Ascending aorta (tissue), 2 donors: ENCODE results near the gene ADD3. TPM values are rescaled to one million over a fixed set of nuclear protein-coding genes. Genes with fewer than 3 reads are reported as not detected.
"Not testable (repeated sequence)": the region's sequence is repeated elsewhere in the genome, so short reads cannot be mapped to it uniquely, and the experiment has no call there.

ENCODE experiments used
- DNase-seq, 2 donors: peaks; one replicate each; pipeline ENCODE4 v3.0.0-alpha.2; 2019; ENCODE audit warnings: low spot score in 2 of 2
- H3K27ac ChIP-seq, 2 donors: fragments of 200-600 bp; sonication (generic); one replicate each; pipeline ENCODE4 v1.5.1; 2016 to 2017; ENCODE audit warnings: mild to moderate bottlenecking in 1 of 2
- H3K27me3 ChIP-seq: fragments of 200-600 bp; sonication (generic); one replicate; pipeline ENCODE4 v1.5.1; 2017
- H3K36me3 ChIP-seq, 2 donors: fragments of 200-600 bp; sonication (generic); one replicate each; pipeline ENCODE4 v1.5.1; 2016
- H3K4me1 ChIP-seq, 2 donors: fragments of 200-600 bp; sonication (generic); one replicate each; pipeline ENCODE4 v1.5.1; 2016 to 2017; ENCODE audit warnings: mild to moderate bottlenecking in 1 of 2
- H3K4me3 ChIP-seq, 2 donors: fragments of 200-600 bp; sonication (generic); one replicate each; pipeline ENCODE4 v1.5.1; 2016 to 2017; ENCODE audit warnings: mild to moderate bottlenecking in 1 of 2
- H3K9me3 ChIP-seq, 2 donors: fragments of 200-600 bp; sonication (generic); one replicate each; pipeline ENCODE4 v1.5.1; 2016
- intact Hi-C: fragments of 100-400 bp; cut with DNase I; formaldehyde crosslinking; loops from one replicate; pipeline ENCODE4 v1.15.1; 2023
- total RNA-seq: library from RNA; depleted of rRNA; stranded (reverse); fragments of >200 nt; gene quantifications from one replicate; pipeline ENCODE4 v1.1.0, GENCODE V29; 2016
- TF ChIP-seq, protein P1 (sequence below), 3 experiments: fragments of 200-600 bp in 2 of 3; fragments of 450-650 bp in 1 of 3; sonication (generic) in 2 of 3; IDR thresholded peaks; one replicate each; pipeline ENCODE4 v1.5.1; 2016 to 2019; ENCODE audit warnings: antibody characterized with exemption in 3 of 3, mild to moderate bottlenecking in 1 of 3, moderate library complexity in 1 of 3

Gene ADD3
- total RNA-seq, 1 donor from 2014 or later = 93.0 TPM

DNA sequence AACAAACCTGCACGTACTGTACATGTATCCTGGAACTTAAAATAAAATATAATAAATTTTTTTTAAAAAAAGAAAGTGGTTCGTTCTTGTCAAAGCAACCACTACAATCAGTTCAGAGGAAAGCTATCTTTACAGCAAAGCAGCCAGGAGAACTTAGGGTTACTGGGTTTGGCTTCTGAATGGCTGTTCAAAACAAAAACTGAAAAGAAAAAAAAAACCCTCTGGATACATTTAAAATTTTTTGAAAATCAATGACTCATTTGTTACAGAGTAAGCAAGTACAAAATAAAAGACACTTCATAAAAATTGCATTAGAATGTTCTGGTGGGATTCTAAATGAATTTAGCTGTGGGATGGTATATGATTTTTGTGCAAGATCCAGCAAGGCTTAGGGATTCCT, 28.6 kb upstream of the ADD3 start:
- Histone ChIP-seq H3K36me3 (no peaks in the 10 kb centered on the region), H3K4me1 (peaks cover 4 to 47% of the 10 kb centered on the region in 2 donors), H3K9me3 (no peaks in the 10 kb centered on the region), H3K27me3 (no peaks in the 10 kb centered on the region), H3K27ac (peak overlapping the region; percentile 81), H3K4me3 (no peak overlapping the region)
- DNase-seq = no peak
- TF ChIP-seq, protein P1, sequence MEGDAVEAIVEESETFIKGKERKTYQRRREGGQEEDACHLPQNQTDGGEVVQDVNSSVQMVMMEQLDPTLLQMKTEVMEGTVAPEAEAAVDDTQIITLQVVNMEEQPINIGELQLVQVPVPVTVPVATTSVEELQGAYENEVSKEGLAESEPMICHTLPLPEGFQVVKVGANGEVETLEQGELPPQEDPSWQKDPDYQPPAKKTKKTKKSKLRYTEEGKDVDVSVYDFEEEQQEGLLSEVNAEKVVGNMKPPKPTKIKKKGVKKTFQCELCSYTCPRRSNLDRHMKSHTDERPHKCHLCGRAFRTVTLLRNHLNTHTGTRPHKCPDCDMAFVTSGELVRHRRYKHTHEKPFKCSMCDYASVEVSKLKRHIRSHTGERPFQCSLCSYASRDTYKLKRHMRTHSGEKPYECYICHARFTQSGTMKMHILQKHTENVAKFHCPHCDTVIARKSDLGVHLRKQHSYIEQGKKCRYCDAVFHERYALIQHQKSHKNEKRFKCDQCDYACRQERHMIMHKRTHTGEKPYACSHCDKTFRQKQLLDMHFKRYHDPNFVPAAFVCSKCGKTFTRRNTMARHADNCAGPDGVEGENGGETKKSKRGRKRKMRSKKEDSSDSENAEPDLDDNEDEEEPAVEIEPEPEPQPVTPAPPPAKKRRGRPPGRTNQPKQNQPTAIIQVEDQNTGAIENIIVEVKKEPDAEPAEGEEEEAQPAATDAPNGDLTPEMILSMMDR (IDR thresholded peaks at IDR 0.05) = no peak
- intact Hi-C loops = loop anchor here (2.0 to 5.0 kb wide), 3 partner anchors 20 to 98 kb away; partner anchors contain the start of gene XPNPEP1

DNA sequence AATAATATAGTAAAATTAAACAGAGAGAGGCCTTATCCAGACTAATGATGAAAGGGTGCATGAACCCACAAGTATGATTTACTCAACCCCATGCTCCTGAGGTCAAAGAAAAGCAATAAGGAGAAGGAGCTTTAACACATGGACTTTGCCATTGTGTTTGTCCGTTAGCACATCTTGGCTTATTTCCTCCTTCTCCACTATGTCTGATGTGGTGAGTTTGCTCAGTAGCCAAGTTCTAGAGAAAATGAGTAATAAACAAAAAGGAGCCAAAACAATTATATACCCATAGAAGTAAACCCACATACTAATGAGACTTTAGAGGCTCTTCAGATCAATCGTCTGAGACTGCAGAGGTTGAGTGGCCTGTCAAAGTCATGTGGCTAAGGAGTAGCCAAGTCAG, 26.1 kb upstream of the ADD3 start:
- peak overlapping the region; percentile 2 to 34 for H3K4me3 ChIP-seq
- intact Hi-C loops = no loop called here
- no peaks in the 10 kb centered on the region for H3K9me3 ChIP-seq
- H3K36me3 ChIP-seq = no peaks in the 10 kb centered on the region
- TF ChIP-seq, protein P1 (IDR thresholded peaks at IDR 0.05) = no peak
- peak overlapping the region; percentile 60 to 64 for H3K27ac ChIP-seq
- DNase-seq = no peak
- H3K4me1 ChIP-seq = peaks cover 4 to 43% of the 10 kb centered on the region in 2 donors
- no peaks in the 10 kb centered on the region for H3K27me3 ChIP-seq

DNA sequence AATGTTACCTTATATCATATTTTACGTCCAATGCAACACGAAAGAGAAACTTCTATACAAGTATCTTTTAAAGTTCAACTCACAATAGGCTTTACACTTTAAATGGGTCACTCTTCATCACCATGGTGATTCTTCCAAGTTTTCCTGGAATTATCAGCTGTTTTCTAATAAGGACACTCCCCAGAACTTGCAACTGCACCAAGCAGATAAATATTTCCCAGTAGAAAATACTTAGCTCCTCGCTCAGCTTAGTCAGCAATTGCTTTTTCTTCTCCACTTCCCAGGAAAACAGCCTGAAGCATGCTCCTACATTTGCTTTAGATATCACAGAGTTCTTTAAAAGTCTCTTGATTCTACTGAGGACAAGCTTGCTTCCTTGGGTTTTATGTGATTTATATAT, 25.7 kb upstream of the ADD3 start:
- no peaks in the 10 kb centered on the region for H3K36me3 ChIP-seq
- peaks cover 4 to 42% of the 10 kb centered on the region in 2 donors for H3K4me1 ChIP-seq
- H3K27me3 ChIP-seq = no peaks in the 10 kb centered on the region
- DNase-seq = no peak
- intact Hi-C loops = no loop called here
- no peaks in the 10 kb centered on the region for H3K9me3 ChIP-seq
- TF ChIP-seq, protein P1 (IDR thresholded peaks at IDR 0.05) = no peak
- peak overlapping the region; percentile 2 to 34 for H3K4me3 ChIP-seq
- peak overlapping the region; percentile 60 to 64 for H3K27ac ChIP-seq

DNA sequence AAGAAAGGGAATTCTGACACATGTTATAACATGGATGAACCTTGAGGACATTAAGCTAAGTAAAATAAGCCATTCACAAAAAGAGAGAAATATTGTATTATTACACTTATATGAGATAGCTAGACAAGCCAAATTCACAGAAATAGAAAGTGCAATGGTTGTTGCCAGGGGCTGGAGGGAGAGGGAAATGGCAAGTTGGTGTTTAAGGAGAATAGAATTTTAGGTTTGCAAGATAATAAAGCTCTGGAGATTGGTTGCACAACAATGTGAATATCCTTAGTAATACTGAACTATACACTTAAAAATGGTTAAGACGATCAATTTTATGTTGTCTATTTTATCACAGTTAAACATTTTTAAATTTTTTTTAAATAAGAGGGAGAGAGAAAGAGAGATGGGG, 25.0 kb upstream of the ADD3 start:
- Histone ChIP-seq H3K9me3 (no peaks in the 10 kb centered on the region), H3K4me3 (peak overlapping the region; percentile 2 to 34), H3K27ac (peak overlapping the region; percentile 60 to 64), H3K27me3 (no peaks in the 10 kb centered on the region), H3K4me1 (peaks cover 4 to 39% of the 10 kb centered on the region in 2 donors), H3K36me3 (no peaks in the 10 kb centered on the region)
- intact Hi-C loops = no loop called here
- no peak for DNase-seq
- TF ChIP-seq, protein P1 (IDR thresholded peaks at IDR 0.05) = no peak

DNA sequence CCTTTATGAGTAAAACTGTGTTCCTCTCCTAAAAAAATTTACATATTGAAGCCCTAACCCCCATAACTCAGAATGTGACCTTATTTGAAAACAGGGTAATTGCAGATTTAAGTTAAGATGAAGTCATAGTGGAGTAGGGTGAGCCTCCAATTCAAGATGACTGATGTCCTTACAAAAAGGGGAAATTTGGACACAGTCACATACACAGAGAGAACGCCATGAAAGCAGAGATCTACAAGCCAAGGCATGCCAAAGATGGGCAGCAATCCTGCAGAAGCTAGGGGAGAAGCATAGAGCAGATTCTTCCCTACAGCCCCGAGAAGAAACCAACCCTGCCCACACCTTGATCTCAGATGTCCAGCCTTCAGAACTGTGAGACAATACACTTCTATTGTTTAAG, 23.8 kb upstream of the ADD3 start:
- Histone ChIP-seq H3K9me3 (no peaks in the 10 kb centered on the region), H3K4me1 (peaks cover 0 to 35% of the 10 kb centered on the region in 2 donors), H3K27me3 (no peaks in the 10 kb centered on the region), H3K27ac (no peak overlapping the region), H3K36me3 (no peaks in the 10 kb centered on the region), H3K4me3 (no peak overlapping the region)
- DNase-seq = no peak
- TF ChIP-seq, protein P1 (IDR thresholded peaks at IDR 0.05) = no peak
- intact Hi-C loops = no loop called here

DNA sequence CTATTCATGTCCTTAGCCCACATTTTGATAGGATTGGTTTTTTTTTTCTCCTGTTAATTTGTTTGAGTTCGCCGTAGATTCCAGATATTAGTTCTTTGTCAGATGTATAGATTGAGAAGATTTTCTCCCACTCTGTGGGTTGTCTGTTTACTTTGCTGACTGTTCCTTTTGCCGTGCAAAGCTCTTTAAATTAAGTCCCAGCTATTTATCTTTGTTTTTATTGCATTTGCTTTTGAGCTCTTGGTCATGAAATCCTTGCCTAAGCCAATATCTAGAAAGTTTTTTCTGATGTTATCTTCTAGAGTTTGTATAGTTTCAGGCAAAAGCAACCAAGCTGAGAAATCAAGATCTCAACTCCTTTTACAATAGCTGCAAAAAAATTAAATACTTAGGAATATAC, 22.0 kb upstream of the ADD3 start:
- H3K36me3 ChIP-seq, H3K9me3 ChIP-seq, H3K27ac ChIP-seq, DNase-seq, H3K4me3 ChIP-seq, intact Hi-C loops, H3K27me3 ChIP-seq: not testable (repeated sequence)
- H3K4me1 ChIP-seq = peaks cover 0 to 24% of the 10 kb centered on the region in 2 donors
